RWPE1 (cell line): ENCODE measurements around the gene SPINT2.

ENCODE experiments used
- CTCF ChIA-PET: fragments of 350-600 bp; sonication (Branson Sonifier 250); formaldehyde crosslinking; extraction: SDS; loops from one replicate; lab custom pipeline; 2021; lab: Yijun Ruan, JAX
- POLR2A ChIA-PET: fragments of 400-600 bp; formaldehyde crosslinking; extraction: SDS; loops from one replicate; lab custom pipeline; 2020; ENCODE audit warnings: antibody characterized with exemption; ENCODE audit not compliant: low non-redundant PET; lab: Yijun Ruan, JAX
- DNase-seq: peaks from one replicate; pipeline ENCODE4 v3.0.0; 2012; ENCODE audit warnings: low spot score
- H3K27ac ChIP-seq: fragments of 450-650 bp; 2 replicates; pipeline ENCODE4 v1.5.1; 2017
- CTCF ChIP-seq: fragments of 450-650 bp; conservative IDR thresholded peaks from 2 replicates; pipeline ENCODE4 v1.5.1; 2017; ENCODE audit warnings: low read depth, mild to moderate bottlenecking

Gene SPINT2

GRCh38 chr19:38270587-38271167, 6.3 kb downstream of the SPINT2 start:
- DNase-seq, result no peak
- ChIA-PET CTCF (interaction anchor here (1.5 kb wide), 1 partner anchor 21 kb away, joined by 5 read pairs; no protein-coding TSS in a partner anchor), POLR2A (no interaction called here)
- no peak for TF ChIP-seq CTCF
- peak overlapping the region; percentile 17; the same call in 1 of the 2 replicates for H3K27ac ChIP-seq

- TF ChIP-seq CTCF, result no peak
- DNase-seq, result no peak
- CTCF ChIA-PET, result interaction anchor here (0.6 kb wide), 1 partner anchor 62 kb away, joined by 4 read pairs; no protein-coding TSS in a partner anchor
- POLR2A ChIA-PET, result no interaction called here
- H3K27ac ChIP-seq, result no peak overlapping the region
Observed at GRCh38 chr19:38273499-38273898, 9.1 kb downstream of the SPINT2 start.

GRCh38 chr19:38274739-38275138, 10.4 kb downstream of the SPINT2 start:
- ChIA-PET POLR2A (no interaction called here), CTCF (no interaction called here)
- H3K27ac ChIP-seq, result no peak overlapping the region
- TF ChIP-seq CTCF, result no peak
- DNase-seq, result no peak

GRCh38 chr19:38276942-38277517, 12.7 kb downstream of the SPINT2 start:
- ChIA-PET POLR2A (no interaction called here), CTCF (no interaction called here)

GRCh38 chr19:38277549-38277948, 13.2 kb downstream of the SPINT2 start:
- CTCF ChIA-PET, result no interaction called here
- DNase-seq, result peak; percentile 45
- H3K27ac ChIP-seq, result no peak overlapping the region
- POLR2A ChIA-PET, result no interaction called here
- no peak for TF ChIP-seq CTCF

More at GRCh38 chr19:38276942-38277517, 12.7 kb downstream of the SPINT2 start:
- H3K27ac ChIP-seq, result no peak overlapping the region
- TF ChIP-seq CTCF, result no peak
- no peak for DNase-seq

GRCh38 chr19:38277969-38278680, 13.8 kb downstream of the SPINT2 start:
- peak overlapping the region; percentile 39 for H3K27ac ChIP-seq
- no peak for DNase-seq
- ChIA-PET CTCF (interaction anchor here (0.6 kb wide), 1 partner anchor 337 kb away, joined by 4 read pairs; no protein-coding TSS in a partner anchor), POLR2A (no interaction called here)
- no peak for TF ChIP-seq CTCF
